RWPE1 (cell line): ENCODE results near the gene DNMT3B.

Source experiments
- CTCF ChIA-PET: fragments of 350-600 bp; sonication (Branson Sonifier 250); formaldehyde crosslinking; extraction: SDS; loops from one replicate; lab custom pipeline; 2021; lab: Yijun Ruan, JAX
- POLR2A ChIA-PET: fragments of 400-600 bp; formaldehyde crosslinking; extraction: SDS; loops from one replicate; lab custom pipeline; 2020; ENCODE audit warnings: antibody characterized with exemption; ENCODE audit not compliant: low non-redundant PET; lab: Yijun Ruan, JAX
- DNase-seq: peaks from one replicate; pipeline ENCODE4 v3.0.0; 2012; ENCODE audit warnings: low spot score
- H3K27ac ChIP-seq: fragments of 450-650 bp; 2 replicates; pipeline ENCODE4 v1.5.1; 2017
- TF ChIP-seq, protein P1 (sequence below): fragments of 450-650 bp; conservative IDR thresholded peaks from 2 replicates; pipeline ENCODE4 v1.5.1; 2017; ENCODE audit warnings: low read depth, mild to moderate bottlenecking

DNMT3B gene

DNA sequence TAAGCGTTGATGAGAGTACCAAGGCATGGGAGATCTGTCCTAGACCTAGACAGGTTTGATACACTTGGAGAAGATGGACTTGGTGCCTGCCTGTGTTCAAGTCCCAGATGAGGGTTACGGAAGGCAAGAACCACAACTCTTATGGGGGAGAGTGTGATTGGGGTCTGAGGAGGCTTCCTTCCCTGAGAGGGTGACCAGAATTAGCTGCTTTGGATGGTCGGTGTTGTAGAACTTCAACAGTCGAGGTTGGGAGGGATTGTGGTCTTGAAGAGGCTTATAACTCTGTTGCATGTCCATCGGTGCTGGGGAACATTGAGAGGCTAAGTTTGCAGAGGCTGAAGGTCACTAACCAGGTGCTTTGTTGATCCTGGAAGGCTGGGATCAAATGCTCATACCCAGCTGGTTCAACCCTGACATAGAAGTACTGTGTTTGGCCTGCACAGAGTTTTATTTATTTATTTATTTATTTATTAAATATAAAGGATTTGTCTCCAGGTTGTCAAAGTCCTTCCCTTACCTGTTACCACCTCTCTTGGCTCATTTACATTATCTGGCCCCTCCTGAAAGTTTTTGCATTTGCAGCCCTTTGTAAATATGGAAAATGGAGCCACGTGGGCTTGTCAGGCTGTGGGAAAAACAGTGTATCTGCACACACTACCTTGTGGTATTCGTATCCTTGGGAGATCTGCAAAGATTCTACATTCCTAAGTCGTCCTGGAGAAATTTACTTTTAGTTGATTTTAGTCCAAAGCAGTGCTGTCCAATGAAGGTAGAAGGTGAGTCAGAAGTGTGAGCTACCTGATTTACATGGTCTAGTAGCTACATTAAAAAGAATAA lies 80.7 kb downstream of the DNMT3B start:
- DNase-seq: no peak
- CTCF ChIA-PET: interaction anchor here (1.2 to 1.4 kb wide), 2 partner anchors 13 to 53 kb away, joined by 4 to 5 read pairs; no protein-coding TSS in a partner anchor
- POLR2A ChIA-PET: interaction anchor here (0.7 kb wide), 1 partner anchor 17 kb away, joined by 5 read pairs; no protein-coding TSS in a partner anchor
- TF ChIP-seq, protein P1, sequence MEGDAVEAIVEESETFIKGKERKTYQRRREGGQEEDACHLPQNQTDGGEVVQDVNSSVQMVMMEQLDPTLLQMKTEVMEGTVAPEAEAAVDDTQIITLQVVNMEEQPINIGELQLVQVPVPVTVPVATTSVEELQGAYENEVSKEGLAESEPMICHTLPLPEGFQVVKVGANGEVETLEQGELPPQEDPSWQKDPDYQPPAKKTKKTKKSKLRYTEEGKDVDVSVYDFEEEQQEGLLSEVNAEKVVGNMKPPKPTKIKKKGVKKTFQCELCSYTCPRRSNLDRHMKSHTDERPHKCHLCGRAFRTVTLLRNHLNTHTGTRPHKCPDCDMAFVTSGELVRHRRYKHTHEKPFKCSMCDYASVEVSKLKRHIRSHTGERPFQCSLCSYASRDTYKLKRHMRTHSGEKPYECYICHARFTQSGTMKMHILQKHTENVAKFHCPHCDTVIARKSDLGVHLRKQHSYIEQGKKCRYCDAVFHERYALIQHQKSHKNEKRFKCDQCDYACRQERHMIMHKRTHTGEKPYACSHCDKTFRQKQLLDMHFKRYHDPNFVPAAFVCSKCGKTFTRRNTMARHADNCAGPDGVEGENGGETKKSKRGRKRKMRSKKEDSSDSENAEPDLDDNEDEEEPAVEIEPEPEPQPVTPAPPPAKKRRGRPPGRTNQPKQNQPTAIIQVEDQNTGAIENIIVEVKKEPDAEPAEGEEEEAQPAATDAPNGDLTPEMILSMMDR: no peak
- H3K27ac ChIP-seq: no peak overlapping the region

DNA sequence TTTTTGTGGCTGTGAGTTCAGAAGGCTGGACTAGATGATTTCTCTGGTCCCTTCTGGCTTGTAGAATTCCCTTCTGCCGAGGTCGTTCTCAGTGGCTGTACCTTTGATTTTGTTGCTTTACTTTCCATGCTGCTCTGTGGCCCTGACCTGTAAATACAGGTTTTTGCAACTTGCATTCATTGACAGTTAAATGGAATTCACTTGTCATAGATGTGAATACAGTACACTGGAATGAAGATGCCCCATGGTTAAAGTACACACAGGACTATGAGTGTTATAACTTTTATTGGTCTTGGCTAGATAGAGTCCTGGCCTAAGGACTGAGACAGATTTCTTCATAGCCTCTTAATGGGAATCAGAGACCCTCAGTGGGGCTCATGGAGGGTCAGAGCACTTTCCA lies 83.6 kb downstream of the DNMT3B start:
- DNase-seq: no peak
- H3K27ac ChIP-seq: no peak overlapping the region
- ChIA-PET POLR2A (no interaction called here), CTCF (interaction anchor here (0.6 kb wide), 2 partner anchors 120 to 250 kb away, joined by 3 read pairs; no protein-coding TSS in a partner anchor)
- TF ChIP-seq, protein P1: no peak

DNA sequence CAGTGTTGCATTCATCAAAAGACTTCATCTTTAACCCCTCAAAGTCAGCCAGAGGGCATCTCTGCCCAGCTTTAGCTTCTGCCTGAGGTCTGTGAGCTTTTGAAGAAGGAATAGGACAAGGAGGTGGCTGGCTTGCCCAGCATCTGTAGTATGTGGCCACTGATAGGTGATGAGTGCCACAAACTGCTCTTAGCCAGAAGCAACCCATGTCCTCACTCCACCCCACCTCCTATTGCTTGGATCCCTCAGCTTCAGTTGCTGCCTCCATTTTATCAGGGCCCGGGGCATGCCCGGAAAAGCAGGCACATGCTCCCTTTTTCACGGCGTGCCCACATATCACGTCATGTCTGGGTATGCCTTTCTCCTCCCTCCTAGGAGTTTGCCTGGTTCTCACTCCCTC lies 84.7 kb downstream of the DNMT3B start:
- H3K27ac ChIP-seq: no peak overlapping the region
- no peak for DNase-seq
- POLR2A ChIA-PET: no interaction called here
- TF ChIP-seq, protein P1: no peak
- CTCF ChIA-PET: no interaction called here

DNA sequence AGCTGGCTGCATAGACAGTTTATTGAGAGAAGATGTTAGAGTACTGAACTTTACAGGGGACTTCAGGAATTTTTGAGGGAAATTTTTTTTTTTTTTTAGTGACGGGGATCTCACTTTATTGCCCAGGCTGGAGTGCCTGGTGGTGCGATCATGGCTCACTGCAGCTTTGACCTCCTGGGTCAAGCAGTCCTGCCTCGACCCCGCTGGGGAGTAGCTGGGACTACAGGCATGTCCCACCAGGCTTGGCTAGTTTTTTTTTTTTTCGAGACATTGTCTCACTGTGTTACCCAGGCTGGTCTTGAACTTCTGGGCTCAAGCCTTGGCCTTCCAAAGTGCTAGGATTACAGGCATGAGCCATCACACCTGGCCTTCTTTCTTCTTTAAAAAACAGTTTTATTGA lies 85.8 kb downstream of the DNMT3B start:
- TF ChIP-seq, protein P1: no peak
- no peak overlapping the region for H3K27ac ChIP-seq
- CTCF ChIA-PET: interaction anchor here (0.6 kb wide), 1 partner anchor 443 kb away, joined by 6 read pairs; no protein-coding TSS in a partner anchor
- no peak for DNase-seq
- POLR2A ChIA-PET: interaction anchor here (0.6 kb wide), 1 partner anchor 18 kb away, joined by 3 read pairs; no protein-coding TSS in a partner anchor

DNA sequence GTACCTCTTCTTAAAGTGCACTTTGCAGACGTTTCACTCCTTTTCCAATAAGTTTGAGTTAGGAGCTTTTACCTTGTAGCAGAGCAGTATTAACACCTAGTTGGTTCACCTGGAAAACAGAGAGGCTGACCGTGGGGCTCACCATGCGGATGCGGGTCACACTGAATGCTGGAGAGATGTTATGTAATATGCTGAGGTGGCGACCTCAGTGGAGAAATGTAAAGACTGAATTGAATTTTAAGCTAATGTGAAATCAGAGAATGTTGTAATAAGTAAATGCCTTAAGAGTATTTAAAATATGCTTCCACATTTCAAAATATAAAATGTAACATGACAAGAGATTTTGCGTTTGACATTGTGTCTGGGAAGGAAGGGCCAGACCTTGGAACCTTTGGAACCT lies 86.7 kb downstream of the DNMT3B start:
- TF ChIP-seq, protein P1: no peak
- no peak overlapping the region for H3K27ac ChIP-seq
- no peak for DNase-seq
- ChIA-PET POLR2A (no interaction called here), CTCF (no interaction called here)

DNA sequence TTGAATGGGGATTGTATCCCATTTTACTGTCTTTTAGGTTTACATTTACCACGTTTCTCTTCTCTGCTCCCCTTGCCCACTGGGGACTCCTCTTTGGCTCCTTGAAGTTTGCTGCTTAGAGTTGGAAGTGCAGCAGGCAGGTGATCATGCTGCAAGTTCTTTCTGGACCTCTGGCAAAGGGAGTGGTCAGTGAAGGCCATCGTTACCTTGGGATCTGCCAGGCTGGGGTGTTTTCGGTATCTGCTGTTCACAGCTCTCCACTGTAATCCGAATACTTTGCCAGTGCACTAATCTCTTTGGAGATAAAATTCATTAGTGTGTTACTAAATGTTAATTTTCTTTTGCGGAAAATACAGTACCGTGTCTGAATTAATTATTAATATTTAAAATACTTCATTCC lies 87.4 kb downstream of the DNMT3B start:
- H3K27ac ChIP-seq: no peak overlapping the region
- ChIA-PET CTCF (interaction anchor here (0.6 kb wide), 1 partner anchor 151 kb away, joined by 3 read pairs; no protein-coding TSS in a partner anchor), POLR2A (no interaction called here)
- DNase-seq: no peak
- TF ChIP-seq, protein P1: no peak
